NCI-H2081 treated with DMSO at 0.1 percent for 48 hours (cell line): ENCODE measurements around the gene KCTD16.

Source experiments
- DNase-seq: peaks from one replicate; lab custom pipeline; 2025; lab: John Stamatoyannopoulos, UW

The KCTD16 gene

DNA sequence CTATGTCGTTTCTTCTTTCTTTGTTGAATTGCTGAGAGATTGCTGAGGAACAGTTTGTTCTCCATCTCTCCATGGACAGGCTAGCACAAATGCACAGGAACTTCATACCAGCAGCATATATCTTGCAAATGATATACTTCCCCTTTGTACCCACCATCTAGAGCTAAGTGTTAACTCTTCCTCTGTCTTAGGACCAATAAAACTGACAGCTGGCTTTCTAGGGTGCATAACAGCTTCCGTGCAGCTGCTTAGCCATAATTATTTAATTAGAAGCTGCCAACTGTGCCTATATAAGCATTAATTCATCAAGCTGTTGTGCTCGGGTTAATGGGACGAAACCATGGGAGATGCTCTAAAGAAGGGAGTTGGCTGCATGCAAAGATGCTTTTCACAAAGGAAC is 38.7 kb downstream of the KCTD16 start:
- peak; percentile 65 for DNase-seq

DNA sequence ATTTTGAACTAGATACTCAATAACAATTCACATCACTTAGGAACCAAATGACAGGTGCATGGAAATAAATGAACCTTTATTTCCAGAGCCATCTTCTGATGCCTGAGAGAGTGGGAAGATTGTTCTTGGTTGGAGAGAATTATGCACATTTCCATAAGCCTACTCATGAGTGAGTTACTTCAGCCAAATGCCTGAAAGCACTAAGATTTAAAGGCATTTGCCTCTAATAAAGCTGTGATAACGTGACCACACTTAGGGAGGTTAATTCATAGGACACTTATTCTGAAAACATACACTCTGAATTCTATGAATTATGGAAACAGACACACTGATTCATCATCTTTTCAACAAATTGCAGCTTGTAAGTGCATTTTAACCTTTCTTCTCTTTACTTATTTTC is 40.0 kb downstream of the KCTD16 start:
- no peak for DNase-seq

GRCh38 chr5:144219869-144220268 is 49.2 kb downstream of the KCTD16 start:
- no peak for DNase-seq

DNA sequence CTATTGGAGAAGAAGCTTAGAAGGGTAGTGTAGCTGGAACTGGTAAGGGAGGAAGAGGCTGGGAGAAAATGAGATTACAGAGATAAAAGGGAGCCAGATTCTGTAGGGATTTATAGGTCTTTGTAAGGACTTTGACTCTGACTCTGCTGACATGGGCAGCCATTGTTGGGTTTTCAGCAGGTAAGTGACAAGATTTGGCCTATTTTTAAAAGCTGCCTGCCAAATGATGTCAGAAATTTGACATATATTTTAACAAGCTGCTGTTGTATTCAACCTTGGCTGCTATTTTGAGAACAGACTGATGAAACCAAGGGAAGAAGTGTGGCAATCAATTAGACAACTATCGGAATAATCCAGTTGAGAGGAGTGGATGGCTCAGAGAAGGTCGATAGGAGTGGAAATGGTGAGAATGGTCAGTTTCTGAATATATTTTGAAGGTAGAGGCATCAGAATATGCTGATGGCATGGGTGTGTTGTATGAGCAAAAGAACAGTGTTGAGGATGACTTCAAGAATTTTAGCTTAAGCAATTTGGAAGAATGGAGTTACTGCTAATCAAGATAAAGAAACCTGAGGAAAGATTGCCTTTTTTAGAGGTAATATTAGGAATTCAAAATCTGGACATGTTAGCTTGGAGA is 56.8 kb downstream of the KCTD16 start:
- DNase-seq: no peak

DNA sequence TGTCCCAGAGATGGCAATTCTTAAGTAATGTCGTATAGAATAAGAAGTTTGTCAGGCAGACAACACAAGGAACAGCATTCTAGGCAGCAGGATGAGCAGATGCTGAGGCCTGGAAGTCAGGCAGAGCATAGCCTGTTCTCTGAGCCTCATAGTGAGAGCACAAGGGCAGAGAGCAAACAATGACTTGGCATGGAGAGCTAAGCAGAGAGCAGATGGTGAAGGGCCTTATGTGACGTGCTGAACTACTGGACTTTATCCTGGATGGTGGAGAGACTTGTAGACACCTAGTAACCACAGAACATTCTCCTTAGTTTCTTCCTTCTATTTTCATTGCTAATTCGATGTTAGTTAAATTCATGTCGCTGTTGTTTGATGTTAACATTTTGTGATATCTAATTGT is 60.1 kb downstream of the KCTD16 start:
- peak; percentile 36 for DNase-seq

DNA sequence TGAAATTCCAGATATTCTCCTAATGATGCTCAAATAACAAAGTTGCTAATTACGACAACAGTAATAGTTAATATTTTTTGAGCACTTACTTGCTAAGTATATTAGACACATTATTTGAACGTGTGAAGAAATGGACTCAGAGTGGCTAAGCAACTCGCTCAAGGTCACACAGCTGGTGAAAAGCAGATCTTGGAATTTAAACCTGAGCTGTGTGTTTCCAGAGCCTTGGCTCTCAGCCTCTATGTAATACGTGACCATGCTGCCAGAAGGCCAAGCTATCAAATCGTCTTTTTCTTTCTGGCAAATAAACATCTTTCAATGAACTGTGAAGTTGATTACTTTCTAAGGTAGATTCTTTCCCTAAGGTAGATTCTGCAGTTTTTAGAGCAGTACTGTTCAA is 61.6 kb downstream of the KCTD16 start:
- no peak for DNase-seq

GRCh38 chr5:144236499-144236898 is 65.8 kb downstream of the KCTD16 start:
- no peak for DNase-seq

DNA sequence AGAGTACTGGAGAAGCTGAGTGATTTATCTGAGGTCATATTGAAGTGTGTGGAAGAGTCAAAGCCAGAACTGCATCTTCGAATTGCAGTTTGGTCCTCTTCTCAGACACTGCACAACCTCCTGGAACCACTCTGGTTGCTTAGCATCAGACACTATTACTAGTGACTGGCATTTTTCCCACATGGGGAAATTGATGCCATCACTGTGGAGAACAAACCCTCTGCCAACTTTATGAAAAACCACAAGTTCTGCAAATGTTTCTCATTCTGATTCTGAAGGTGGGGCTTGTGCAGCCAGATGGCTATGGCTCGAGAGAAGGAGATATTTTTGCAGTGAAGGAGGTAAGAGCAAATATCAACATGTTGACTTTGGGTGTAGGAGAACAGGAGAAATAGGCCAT is 67.2 kb downstream of the KCTD16 start:
- DNase-seq: no peak

- no peak for DNase-seq
These were observed 76.5 kb downstream of the KCTD16 start for GRCh38 chr5:144247131-144247530.

GRCh38 chr5:144248015-144248414 is 77.3 kb downstream of the KCTD16 start:
- DNase-seq: no peak

- no peak for DNase-seq
These were observed 79.2 kb downstream of the KCTD16 start for GRCh38 chr5:144249755-144250464.

GRCh38 chr5:144254552-144254951 is 83.9 kb downstream of the KCTD16 start:
- DNase-seq: no peak

GRCh38 chr5:144260121-144260520 is 89.4 kb downstream of the KCTD16 start:
- no peak for DNase-seq

GRCh38 chr5:144265643-144266247 is 95.1 kb downstream of the KCTD16 start:
- no peak for DNase-seq

DNA sequence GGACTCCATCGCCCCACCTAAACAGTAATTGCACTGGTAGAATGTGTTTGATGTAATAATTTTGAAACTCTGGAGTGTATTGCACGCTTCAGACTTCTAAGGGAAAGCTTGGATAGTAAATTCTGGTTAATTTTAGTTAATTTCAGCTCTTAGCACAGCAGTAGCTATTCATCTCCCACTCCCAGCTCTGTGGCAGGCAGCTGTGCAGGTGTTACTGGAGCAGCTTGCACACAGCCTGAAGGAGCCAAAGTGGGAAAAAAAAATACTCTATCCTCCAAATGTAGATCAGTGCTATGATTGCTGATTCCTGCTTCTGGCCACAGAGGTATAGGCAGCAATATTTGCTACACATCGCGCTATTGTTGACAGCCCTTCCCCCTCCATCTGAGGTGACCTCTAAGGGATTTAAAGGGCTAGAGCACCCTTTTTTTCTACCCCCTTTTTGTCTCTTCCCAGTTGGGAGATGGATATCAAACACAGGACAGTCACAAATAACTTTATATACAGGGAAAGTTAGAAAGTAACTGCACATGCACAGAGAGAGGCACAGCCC is 97.4 kb downstream of the KCTD16 start:
- DNase-seq: peak; percentile 58

- DNase-seq: no peak
These were observed 102.8 kb downstream of the KCTD16 start for GRCh38 chr5:144273232-144274027.

GRCh38 chr5:144275329-144275728 is 104.7 kb downstream of the KCTD16 start:
- no peak for DNase-seq

DNA sequence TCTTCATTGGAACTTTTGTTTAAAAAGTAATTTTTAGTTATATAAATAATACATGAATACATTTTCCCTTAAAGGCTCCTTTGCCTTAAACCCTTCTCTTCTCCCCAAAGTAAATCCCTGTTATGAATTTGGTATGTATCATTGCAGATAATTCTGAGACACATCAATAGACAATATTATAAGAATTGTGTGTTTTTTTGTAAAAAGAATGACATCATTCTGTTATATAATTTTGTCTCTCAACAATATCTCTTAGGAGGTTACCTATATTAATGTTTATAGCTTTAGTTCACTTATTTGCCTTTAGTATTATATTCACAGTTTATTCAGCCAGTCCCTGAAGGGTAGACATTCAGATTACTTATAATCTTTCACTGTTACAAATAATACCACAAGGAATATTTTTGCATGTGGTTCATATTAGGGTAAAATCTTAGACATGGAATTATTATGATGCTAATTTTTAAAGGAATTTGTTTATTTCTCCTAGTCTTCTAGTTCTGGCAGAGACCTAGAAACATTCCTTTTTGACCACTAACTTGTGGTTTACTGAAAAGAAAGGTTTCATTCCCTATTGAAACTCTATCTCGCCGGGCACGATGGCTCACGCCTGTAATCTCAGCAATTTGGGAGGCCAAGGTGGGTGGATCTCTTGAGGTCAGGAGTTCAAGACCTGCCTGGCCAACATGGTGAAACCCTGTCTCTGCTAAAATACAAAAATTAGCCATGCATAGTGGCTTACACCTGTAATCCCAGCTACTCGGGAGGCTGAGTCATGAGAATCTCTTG is 105.6 kb downstream of the KCTD16 start:
- DNase-seq: no peak

- no peak for DNase-seq
These were observed 111.1 kb downstream of the KCTD16 start for GRCh38 chr5:144281784-144282183.

DNA sequence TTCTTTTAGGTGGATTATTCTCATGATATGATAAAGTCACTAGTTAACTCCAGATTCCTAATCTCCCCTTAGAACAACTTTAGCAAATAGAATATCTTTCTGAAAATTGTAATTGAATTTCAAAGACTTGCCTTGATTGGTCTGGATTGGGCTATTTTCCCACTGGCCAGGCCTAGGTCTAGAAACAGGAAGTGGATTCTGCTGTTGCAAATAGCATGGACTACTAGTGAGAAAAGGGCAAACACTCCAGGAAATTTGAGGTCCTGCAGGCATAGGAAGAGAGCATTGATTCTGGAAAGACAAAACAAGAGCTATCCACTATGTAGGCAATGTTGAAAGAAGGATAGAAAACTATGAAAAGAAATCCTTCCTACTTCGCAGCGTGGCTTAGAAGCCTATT is 113.4 kb downstream of the KCTD16 start:
- no peak for DNase-seq

- DNase-seq: no peak
These were observed 114.3 kb downstream of the KCTD16 start for GRCh38 chr5:144284931-144285502.
